CD8-positive, alpha-beta memory T cell (primary cell): ENCODE data around the gene LAPTM4A. TPM values are rescaled to one million over a fixed set of nuclear protein-coding genes. Genes with fewer than 3 reads are reported as not detected.

Experiments used
- CTCF ChIA-PET: fragments of 350-600 bp; sonication (Branson Sonifier 250); formaldehyde crosslinking; loops from one replicate; lab custom pipeline; 2021; ENCODE audit warnings: antibody characterized with exemption; lab: Charles Lee
- POLR2A ChIA-PET: fragments of 350-600 bp; sonication (Branson Sonifier 250); formaldehyde crosslinking; loops from one replicate; lab custom pipeline; 2021; ENCODE audit warnings: antibody characterized with exemption; lab: Charles Lee
- DNase-seq, 5 donors: peaks; one replicate each; pipeline versions ENCODE4 v3.0.0 to v3.0.0-alpha.2; 2020 to 2022; ENCODE audit warnings: mixed read lengths in 1 of 5
- H3K27ac ChIP-seq: one replicate; pipeline ENCODE4 v1.7.0; 2013; ENCODE audit warnings: low read depth, mild to moderate bottlenecking, low read length, moderate library complexity
- H3K27me3 ChIP-seq: 2 replicates; pipeline ENCODE4 v1.7.0; 2013; ENCODE audit warnings: low read length, mild to moderate bottlenecking; ENCODE audit not compliant: insufficient read depth, poor library complexity, severe bottlenecking
- H3K36me3 ChIP-seq: 2 replicates; pipeline ENCODE4 v1.7.0; 2013; ENCODE audit warnings: mild to moderate bottlenecking, low read length, moderate library complexity; ENCODE audit not compliant: insufficient read depth
- H3K4me1 ChIP-seq: 2 replicates; pipeline ENCODE4 v1.7.0; 2013; ENCODE audit warnings: mild to moderate bottlenecking, low read length, moderate library complexity; ENCODE audit not compliant: insufficient read depth
- H3K4me3 ChIP-seq: 2 replicates; pipeline ENCODE4 v1.7.0; 2013; ENCODE audit warnings: mild to moderate bottlenecking, low read length
- H3K9me3 ChIP-seq: 2 replicates; pipeline ENCODE4 v1.7.0; 2013; ENCODE audit warnings: mild to moderate bottlenecking, low read length
- H3K27ac Mint-ChIP-seq, 8 donors: one replicate each; pipeline ENCODE4 v1.8.0; 2020 to 2021; ENCODE audit warnings: mixed read lengths in 8 of 8, mild to moderate bottlenecking in 6 of 8, inconsistent platforms in 3 of 8, moderate library complexity in 3 of 8
- H3K27me3 Mint-ChIP-seq, 2 donors: one replicate each; pipeline ENCODE4 v1.8.0; 2020 to 2021; ENCODE audit warnings: mixed read lengths in 2 of 2, mild to moderate bottlenecking in 1 of 2, moderate library complexity in 1 of 2
- H3K36me3 Mint-ChIP-seq, 3 donors: one replicate each; pipeline ENCODE4 v1.8.0; 2020 to 2021; ENCODE audit warnings: mixed read lengths in 3 of 3, inconsistent platforms in 1 of 3, mild to moderate bottlenecking in 1 of 3
- H3K4me1 Mint-ChIP-seq, 3 donors: one replicate each; pipeline ENCODE4 v1.8.0; 2020 to 2021; ENCODE audit warnings: mixed read lengths in 3 of 3, inconsistent platforms in 1 of 3, mild to moderate bottlenecking in 1 of 3
- H3K4me3 Mint-ChIP-seq, 7 donors: one replicate each; pipeline ENCODE4 v1.8.0; 2020 to 2021; ENCODE audit warnings: mixed read lengths in 7 of 7, mild to moderate bottlenecking in 6 of 7, moderate library complexity in 4 of 7, inconsistent platforms in 2 of 7
- H3K9me3 Mint-ChIP-seq, 5 donors: one replicate each; pipeline ENCODE4 v1.8.0; 2020 to 2022; ENCODE audit warnings: mixed read lengths in 5 of 5, mild to moderate bottlenecking in 3 of 5, moderate library complexity in 2 of 5, inconsistent platforms in 1 of 5
- polyA plus RNA-seq: library from polyadenylated mRNA; unstranded; fragments of 300-500 nt; fragmentation: Illumina TruSeq; gene quantifications from one replicate; pipeline ENCODE4 v1.2.3, GENCODE V29; 2021
- total RNA-seq, 2 experiments: library from RNA; stranded (reverse); gene quantifications; one replicate each; pipeline ENCODE4 v1.2.3, GENCODE V29; 2021

The LAPTM4A gene
- total and polyA plus RNA-seq, 3 experiments from 2014 or later, result 29.0 to 119 (median 31.0) TPM

- ChIA-PET POLR2A (no interaction called here), CTCF (interaction anchor here (1.1 to 2.0 kb wide), 2 partner anchors 38 to 168 kb away, joined by 3 to 9 read pairs; no protein-coding TSS in a partner anchor)
- Histone ChIP-seq H3K27me3 (peaks cover 6% of the 10 kb centered on the region), H3K36me3 (no peaks in the 10 kb centered on the region), H3K4me3 (peak overlapping the region; percentile 96), H3K4me1 (peaks cover 29% of the 10 kb centered on the region), H3K27ac (peak overlapping the region; percentile 100), H3K9me3 (no peaks in the 10 kb centered on the region)
- H3K27ac Mint-ChIP-seq, result no peak overlapping the region
- peaks cover 13 to 27% of the 10 kb centered on the region in 2 donors for H3K27me3 Mint-ChIP-seq
- no peak overlapping the region for H3K4me3 Mint-ChIP-seq
- H3K9me3 Mint-ChIP-seq, result no peaks in the 10 kb centered on the region
- peaks cover 22 to 29% (median 26%) of the 10 kb centered on the region in 3 donors for H3K4me1 Mint-ChIP-seq
- no peak for DNase-seq
- H3K36me3 Mint-ChIP-seq, result peaks cover 0 to 10% (median 0%) of the 10 kb centered on the region in 3 donors
Measured at GRCh38 chr2:20052861-20053281, 1.4 kb upstream of the LAPTM4A start.

- peaks cover 29% of the 10 kb centered on the region for H3K4me1 ChIP-seq
- DNase-seq, result no peak
- no peaks in the 10 kb centered on the region for H3K9me3 Mint-ChIP-seq
- CTCF ChIA-PET, result interaction anchor here (1.1 to 2.0 kb wide), 3 partner anchors 10 to 169 kb away, joined by 3 to 9 read pairs (median 3); no protein-coding TSS in a partner anchor
- H3K36me3 ChIP-seq, result no peaks in the 10 kb centered on the region
- peaks cover 25 to 33% (median 30%) of the 10 kb centered on the region in 3 donors for H3K4me1 Mint-ChIP-seq
- peak overlapping the region; percentile 96 for H3K4me3 ChIP-seq
- H3K36me3 Mint-ChIP-seq, result peaks cover 0 to 10% (median 0%) of the 10 kb centered on the region in 3 donors
- no peak overlapping the region for H3K27ac Mint-ChIP-seq
- no peak overlapping the region for H3K4me3 Mint-ChIP-seq
- H3K27ac ChIP-seq, result peak overlapping the region; percentile 100
- POLR2A ChIA-PET, result interaction anchor here (1.6 kb wide), 1 partner anchor 152 kb away, joined by 10 read pairs; the partner anchor contains the start of gene TTC32
- peaks cover 6% of the 10 kb centered on the region for H3K27me3 ChIP-seq
- no peaks in the 10 kb centered on the region for H3K9me3 ChIP-seq
- H3K27me3 Mint-ChIP-seq, result peaks cover 13 to 27% of the 10 kb centered on the region in 2 donors
Measured at GRCh38 chr2:20052229-20052851, 912 bp upstream of the LAPTM4A start.

DNA sequence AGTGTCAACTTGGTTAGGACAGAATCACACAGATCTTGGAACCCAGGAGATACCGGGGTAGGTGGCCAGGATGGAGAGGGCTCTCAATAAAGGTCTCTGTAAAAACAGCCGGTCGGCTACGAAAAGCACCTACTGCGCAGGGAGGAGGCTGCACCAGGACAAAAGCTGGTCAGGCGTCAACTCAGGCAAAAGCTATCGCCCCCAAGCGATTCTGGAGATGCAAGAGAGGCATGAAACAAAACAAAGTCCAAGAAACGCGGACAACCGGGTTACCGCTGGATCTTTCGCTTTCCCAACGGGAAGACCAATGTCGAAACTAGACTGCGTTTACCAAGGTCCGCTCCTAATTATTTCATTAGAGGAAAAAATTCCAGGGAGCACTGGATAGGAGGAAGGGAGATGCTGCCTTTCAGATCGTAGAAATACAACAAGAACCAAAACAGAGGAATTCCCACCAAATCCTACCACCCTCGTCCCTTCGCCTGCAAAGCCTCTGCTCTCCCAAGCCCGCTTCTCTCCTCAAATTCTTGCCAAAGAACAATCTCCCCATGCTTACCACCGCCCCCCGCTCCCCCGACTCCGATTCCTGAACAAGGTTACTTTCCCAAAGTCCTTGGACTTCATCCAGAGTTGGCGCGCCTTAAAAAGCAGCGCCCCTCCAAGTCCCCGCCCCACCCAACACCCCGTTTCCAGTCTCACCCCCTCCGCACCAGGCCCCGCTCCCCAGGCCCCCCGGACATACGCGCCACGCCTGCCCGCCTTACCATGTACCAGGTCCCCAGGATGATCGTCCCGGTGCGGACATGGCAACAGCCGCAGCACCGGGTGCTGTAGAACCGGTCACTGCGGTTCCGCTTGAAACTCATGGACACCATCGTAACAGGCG, 539 bp downstream of the LAPTM4A start:
- Mint-ChIP-seq H3K27ac (no peak overlapping the region), H3K27me3 (peaks cover 4 to 14% of the 10 kb centered on the region in 2 donors), H3K4me1 (peaks cover 27 to 37% (median 36%) of the 10 kb centered on the region in 3 donors), H3K9me3 (no peaks in the 10 kb centered on the region), H3K4me3 (no peak overlapping the region), H3K36me3 (peaks cover 0 to 13% (median 0%) of the 10 kb centered on the region in 3 donors)
- ChIA-PET POLR2A (interaction anchor here (0.7 to 1.6 kb wide), 5 partner anchors 61 to 772 kb away, joined by 3 to 10 read pairs (median 3); partner anchors contain the start of genes LDAH, TTC32 and WDR35), CTCF (interaction anchor here (2.0 kb wide), 1 partner anchor 36 kb away, joined by 9 read pairs; no protein-coding TSS in a partner anchor)
- H3K9me3 ChIP-seq, result no peaks in the 10 kb centered on the region
- H3K27me3 ChIP-seq, result peaks cover 6% of the 10 kb centered on the region
- H3K4me1 ChIP-seq, result peaks cover 29% of the 10 kb centered on the region
- DNase-seq, result peak in 2 of 5 donors; percentile 10 to 17
- H3K4me3 ChIP-seq, result peak overlapping the region; percentile 96
- peak overlapping the region; percentile 100 for H3K27ac ChIP-seq
- no peaks in the 10 kb centered on the region for H3K36me3 ChIP-seq

DNA sequence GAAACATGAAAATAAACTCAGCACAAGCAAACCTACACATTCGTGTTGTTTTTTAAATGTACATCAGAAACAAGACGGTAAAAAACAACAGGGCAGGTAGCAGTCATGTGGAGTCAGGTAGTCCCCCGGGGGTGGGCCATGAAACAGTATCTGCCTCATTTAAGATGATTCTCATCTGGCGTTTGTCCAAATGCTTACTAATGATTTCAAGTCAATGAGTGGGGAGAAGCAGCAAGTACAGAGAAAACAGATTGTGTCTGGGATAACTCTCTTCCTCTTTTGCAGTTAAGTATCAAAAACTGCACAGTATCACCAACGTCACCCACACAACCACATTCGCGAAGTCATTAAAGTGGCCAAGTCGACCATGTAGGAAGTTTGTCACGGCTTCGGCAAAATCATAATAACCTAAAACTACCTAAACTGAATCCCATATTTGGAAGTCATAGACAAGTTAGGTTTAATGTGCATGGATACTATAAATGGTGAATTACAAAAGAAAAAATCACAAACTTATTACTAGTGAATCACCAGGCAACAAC, 1.3 kb downstream of the LAPTM4A start:
- POLR2A ChIA-PET, result no interaction called here
- peak in 4 of 5 donors; percentile 17 to 66 (median 58) for DNase-seq

GRCh38 chr2:20049637-20050036, 1.8 kb downstream of the LAPTM4A start:
- Histone ChIP-seq H3K27ac (peak overlapping the region; percentile 100), H3K9me3 (no peaks in the 10 kb centered on the region), H3K4me1 (peaks cover 29% of the 10 kb centered on the region), H3K4me3 (peak overlapping the region; percentile 96), H3K27me3 (no peaks in the 10 kb centered on the region), H3K36me3 (no peaks in the 10 kb centered on the region)
- Mint-ChIP-seq H3K36me3 (peaks cover 0 to 19% (median 0%) of the 10 kb centered on the region in 3 donors), H3K4me1 (peaks cover 33 to 46% (median 42%) of the 10 kb centered on the region in 3 donors), H3K27ac (peak overlapping the region in 2 of 8 donors; percentile 44 to 54), H3K4me3 (no peak overlapping the region), H3K27me3 (peaks cover 0 to 3% of the 10 kb centered on the region in 2 donors), H3K9me3 (no peaks in the 10 kb centered on the region)
- ChIA-PET POLR2A (no interaction called here), CTCF (no interaction called here)
- DNase-seq, result no peak

More for the DNA sequence above, 1.3 kb downstream of the LAPTM4A start:
- no peaks in the 10 kb centered on the region for H3K36me3 ChIP-seq
- Mint-ChIP-seq H3K36me3 (peaks cover 0 to 19% (median 0%) of the 10 kb centered on the region in 3 donors), H3K9me3 (no peaks in the 10 kb centered on the region), H3K27ac (no peak overlapping the region), H3K4me1 (peaks cover 33 to 42% (median 42%) of the 10 kb centered on the region in 3 donors), H3K27me3 (peaks cover 4 to 8% of the 10 kb centered on the region in 2 donors), H3K4me3 (no peak overlapping the region)
- peak overlapping the region; percentile 100 for H3K27ac ChIP-seq
- CTCF ChIA-PET, result no interaction called here
- peaks cover 29% of the 10 kb centered on the region for H3K4me1 ChIP-seq
- no peaks in the 10 kb centered on the region for H3K9me3 ChIP-seq
- no peaks in the 10 kb centered on the region for H3K27me3 ChIP-seq
- peak overlapping the region; percentile 96 for H3K4me3 ChIP-seq

DNA sequence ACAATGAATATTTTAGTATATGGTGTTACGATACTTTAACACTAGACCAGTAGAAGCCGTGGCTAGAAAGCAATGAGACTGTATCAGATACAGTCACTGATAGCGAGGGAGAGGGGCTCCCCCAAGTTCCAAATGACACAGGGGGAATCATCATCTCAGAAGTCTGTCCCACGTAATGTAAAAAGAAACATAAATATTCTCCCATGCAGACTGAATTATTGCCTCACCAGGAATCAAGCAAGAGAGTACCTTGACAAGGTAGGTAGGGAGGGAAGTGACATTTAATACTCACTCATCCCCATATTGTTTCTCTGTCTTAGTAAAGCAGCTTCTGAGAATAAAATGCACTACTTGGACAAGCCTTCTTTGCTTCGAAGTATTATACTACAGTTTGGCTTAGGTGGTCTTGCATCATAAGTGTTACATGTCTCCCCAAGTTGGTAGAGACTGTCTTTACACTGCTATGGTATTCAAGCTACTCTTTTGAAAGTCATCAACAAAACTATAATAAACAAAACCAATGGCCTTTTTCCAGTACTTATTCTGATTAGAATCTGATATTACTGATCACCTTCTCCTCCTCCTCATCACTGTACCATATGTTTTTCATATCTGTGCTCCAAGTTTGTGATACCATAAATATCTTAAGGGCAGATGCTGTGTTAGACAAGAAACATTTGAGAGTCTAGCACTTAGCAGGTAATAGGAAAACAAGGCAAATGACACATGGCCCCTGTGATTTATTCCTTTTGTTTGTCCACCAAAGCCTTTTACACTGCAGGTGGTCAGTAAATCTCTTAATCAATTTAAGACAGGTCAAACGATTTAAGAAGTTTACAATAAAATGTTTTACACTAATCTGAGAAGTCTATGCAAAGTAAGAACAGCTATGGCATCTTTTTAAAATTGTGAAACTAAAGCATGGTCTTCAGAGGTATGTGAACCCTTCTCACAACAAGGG, 2.7 kb downstream of the LAPTM4A start:
- Mint-ChIP-seq H3K36me3 (peaks cover 0 to 22% (median 0%) of the 10 kb centered on the region in 3 donors), H3K4me3 (peak overlapping the region in 2 of 7 donors; percentile 1 to 43), H3K27me3 (no peaks in the 10 kb centered on the region), H3K4me1 (peaks cover 37 to 49% (median 42%) of the 10 kb centered on the region in 3 donors), H3K9me3 (no peaks in the 10 kb centered on the region), H3K27ac (no peak overlapping the region)
- Histone ChIP-seq H3K27me3 (no peaks in the 10 kb centered on the region), H3K4me3 (no peak overlapping the region), H3K36me3 (no peaks in the 10 kb centered on the region), H3K27ac (no peak overlapping the region), H3K4me1 (peaks cover 29% of the 10 kb centered on the region), H3K9me3 (no peaks in the 10 kb centered on the region)
- CTCF ChIA-PET, result no interaction called here
- POLR2A ChIA-PET, result no interaction called here
- no peak for DNase-seq
